Thymus (tissue), 11 donors: ENCODE results near the gene SLC38A2. TPM values are rescaled to one million over a fixed set of nuclear protein-coding genes. Genes with fewer than 3 reads are reported as not detected.

Source experiments
- DNase-seq, 9 donors: peaks; one replicate each; pipeline ENCODE4 v3.0.0-alpha.2; 2013; ENCODE audit warnings: low spot score in 9 of 9, low read depth in 6 of 9, missing footprints in 1 of 9
- H3K27ac ChIP-seq, 2 donors: one replicate each; pipeline ENCODE4 v1.5.1; 2013; ENCODE audit warnings: control low read depth in 1 of 2, low read depth in 1 of 2, low read length in 1 of 2, mild to moderate bottlenecking in 1 of 2, moderate library complexity in 1 of 2
- H3K27me3 ChIP-seq, 2 donors: one replicate each; pipeline ENCODE4 v1.5.1; 2013; ENCODE audit warnings: low read length in 1 of 2; ENCODE audit not compliant: control insufficient read depth in 2 of 2, insufficient read depth in 1 of 2
- H3K36me3 ChIP-seq, 2 donors: one replicate each; pipeline ENCODE4 v1.5.1; 2013; ENCODE audit warnings: low read length in 1 of 2, mild to moderate bottlenecking in 1 of 2, moderate library complexity in 1 of 2; ENCODE audit not compliant: control insufficient read depth in 2 of 2, insufficient read depth in 2 of 2
- H3K4me1 ChIP-seq, 2 donors: one replicate each; pipeline ENCODE4 v1.5.1; 2013; ENCODE audit warnings: low read length in 2 of 2; ENCODE audit not compliant: control insufficient read depth in 2 of 2, insufficient read depth in 2 of 2
- H3K4me3 ChIP-seq, 2 donors: one replicate each; pipeline ENCODE4 v1.5.1; 2013; ENCODE audit warnings: low read length in 2 of 2, control low read depth in 1 of 2, mild to moderate bottlenecking in 1 of 2
- H3K9me3 ChIP-seq, 2 donors: one replicate each; pipeline ENCODE4 v1.5.1; 2013; ENCODE audit warnings: low read length in 1 of 2, mild to moderate bottlenecking in 1 of 2; ENCODE audit not compliant: control insufficient read depth in 2 of 2, insufficient read depth in 1 of 2
- WGBS: extraction: QIAGEN DNeasy Blood & Tissue Kit; methylation state at CpG from one replicate; pipeline ENCODE4 v1.1.7; 2013; 5-methylcytosine and 5-hydroxymethylcytosine counted together
- polyA plus RNA-seq: library from polyadenylated mRNA; stranded (reverse); fragments of 200-250 nt; gene quantifications from one replicate; pipeline ENCODE4 v1.2.3, GENCODE V29; 2013
- total RNA-seq: library from RNA; stranded (reverse); fragments of 120-200 nt; gene quantifications from one replicate; pipeline ENCODE4 v1.2.4, GENCODE V29; 2013
- donor health status: healthy.

SLC38A2 gene
- total and polyA plus RNA-seq, 2 donors, result 137 to 144 TPM

- Histone ChIP-seq H3K4me3 (no peak overlapping the region), H3K27me3 (no peaks in the 10 kb centered on the region), H3K36me3 (peaks cover 0 to 3% of the 10 kb centered on the region in 2 donors), H3K4me1 (peaks cover 16 to 38% of the 10 kb centered on the region in 2 donors), H3K27ac (peak overlapping the region; percentile 53 to 60), H3K9me3 (no peaks in the 10 kb centered on the region)
- 16% methylated on average over 3 of the region's 3 CpGs for WGBS
- peak in 1 of 9 donors; percentile 68 for DNase-seq
These were observed 16.0 kb upstream of the SLC38A2 start for GRCh38 chr12:46388427-46389021.

- peak in 1 of 9 donors; percentile 59 for DNase-seq
- H3K36me3 ChIP-seq, result peaks cover 0 to 3% of the 10 kb centered on the region in 2 donors
- no peaks in the 10 kb centered on the region for H3K9me3 ChIP-seq
- no peak overlapping the region for H3K4me3 ChIP-seq
- 31% methylated on average over 6 of the region's 6 CpGs for WGBS
- peaks cover 19 to 38% of the 10 kb centered on the region in 2 donors for H3K4me1 ChIP-seq
- H3K27ac ChIP-seq, result peak overlapping the region; percentile 66 to 67
- no peaks in the 10 kb centered on the region for H3K27me3 ChIP-seq
These were observed 15.1 kb upstream of the SLC38A2 start for GRCh38 chr12:46387670-46388069.

GRCh38 chr12:46386877-46387629 is 14.5 kb upstream of the SLC38A2 start:
- Histone ChIP-seq H3K36me3 (peaks cover 0 to 3% of the 10 kb centered on the region in 2 donors), H3K4me1 (peaks cover 21 to 38% of the 10 kb centered on the region in 2 donors), H3K27ac (peak overlapping the region; percentile 66 to 68), H3K9me3 (no peaks in the 10 kb centered on the region), H3K4me3 (no peak overlapping the region), H3K27me3 (no peaks in the 10 kb centered on the region)
- peak in 2 of 9 donors; percentile 35 to 66 for DNase-seq
- 15% methylated on average over 7 of the region's 7 CpGs for WGBS

- no peaks in the 10 kb centered on the region for H3K9me3 ChIP-seq
- peaks cover 0 to 3% of the 10 kb centered on the region in 2 donors for H3K36me3 ChIP-seq
- no peaks in the 10 kb centered on the region for H3K27me3 ChIP-seq
- peaks cover 21 to 38% of the 10 kb centered on the region in 2 donors for H3K4me1 ChIP-seq
- H3K4me3 ChIP-seq, result no peak overlapping the region
- 83% methylated on average over 3 of the region's 3 CpGs for WGBS
- DNase-seq, result no peak
- peak overlapping the region in 1 of 2 donors; percentile 66 for H3K27ac ChIP-seq
These were observed 13.8 kb upstream of the SLC38A2 start for GRCh38 chr12:46386360-46386867.

DNA sequence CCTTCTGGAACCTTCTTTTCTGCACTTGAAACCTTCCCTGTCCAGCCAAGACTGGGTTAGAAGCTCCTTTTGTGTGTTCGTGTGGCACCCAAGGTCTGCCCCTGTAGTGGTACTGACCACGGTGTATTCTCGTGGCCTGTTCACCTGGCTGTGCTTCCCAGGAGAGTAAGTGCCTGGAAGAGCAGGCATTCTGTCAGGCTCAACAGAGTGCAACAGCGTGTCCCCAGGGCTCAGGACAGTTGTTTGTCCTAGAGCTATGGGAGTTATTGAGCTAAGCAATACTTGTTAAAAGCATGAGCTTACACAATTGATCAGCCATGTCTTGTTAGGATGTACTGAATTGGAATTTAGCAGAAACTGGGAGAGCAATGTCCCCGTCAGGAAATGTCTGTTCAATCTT is 12.9 kb upstream of the SLC38A2 start:
- no peak overlapping the region for H3K4me3 ChIP-seq

DNA sequence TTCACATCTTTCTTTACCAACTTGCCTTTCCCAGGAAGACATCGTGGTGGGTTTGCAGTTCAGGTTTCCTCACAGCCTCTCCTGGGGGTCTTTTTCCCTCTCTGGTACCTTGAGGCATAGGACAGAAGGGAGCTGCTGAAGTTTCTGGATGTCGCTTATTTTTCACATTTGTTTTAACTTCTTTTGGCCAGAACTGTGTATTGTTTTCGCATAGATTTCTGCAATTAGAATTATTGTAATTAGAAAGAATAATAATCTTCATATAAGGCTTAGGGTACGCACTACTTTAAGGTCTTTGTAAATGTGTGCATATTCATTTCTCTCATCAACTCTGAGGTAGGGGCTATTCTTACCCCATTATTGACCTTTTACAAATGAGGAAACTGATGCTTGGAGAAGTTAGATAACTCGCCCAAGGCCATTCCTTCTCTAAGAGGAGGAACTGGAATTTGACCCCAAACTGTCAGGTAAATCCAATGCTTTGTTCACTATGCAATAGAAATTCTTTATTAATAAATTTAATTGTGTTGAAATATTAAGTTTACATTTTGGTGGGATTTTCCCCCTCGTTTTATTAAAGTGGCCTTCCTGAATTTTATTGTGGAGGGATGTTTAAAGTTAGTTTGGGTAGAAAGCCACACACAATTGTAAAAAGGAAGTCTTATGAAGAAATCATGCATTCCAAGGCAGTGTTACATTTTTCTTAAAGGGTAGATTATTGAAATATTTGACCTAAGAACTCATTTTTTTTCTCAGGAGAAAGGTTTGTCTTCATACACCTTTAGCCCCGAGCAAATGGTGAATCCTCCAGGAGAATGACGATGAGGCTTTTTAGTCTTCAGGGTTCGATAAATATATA is 12.1 kb upstream of the SLC38A2 start:
- WGBS, result 77% methylated on average over 9 of the region's 9 CpGs
- no peak for DNase-seq
- H3K4me3 ChIP-seq, result peak overlapping the region; percentile 54 to 85
- no peaks in the 10 kb centered on the region for H3K9me3 ChIP-seq
- peaks cover 21 to 34% of the 10 kb centered on the region in 2 donors for H3K4me1 ChIP-seq
- no peaks in the 10 kb centered on the region for H3K36me3 ChIP-seq
- peak overlapping the region in 1 of 2 donors; percentile 99 for H3K27ac ChIP-seq
- no peaks in the 10 kb centered on the region for H3K27me3 ChIP-seq

More for the DNA sequence above, 12.9 kb upstream of the SLC38A2 start:
- Histone ChIP-seq H3K9me3 (no peaks in the 10 kb centered on the region), H3K27ac (no peak overlapping the region), H3K27me3 (no peaks in the 10 kb centered on the region), H3K4me1 (peaks cover 21 to 34% of the 10 kb centered on the region in 2 donors), H3K36me3 (no peaks in the 10 kb centered on the region)
- 94% methylated on average over 5 of the region's 5 CpGs for WGBS
- DNase-seq, result no peak

DNA sequence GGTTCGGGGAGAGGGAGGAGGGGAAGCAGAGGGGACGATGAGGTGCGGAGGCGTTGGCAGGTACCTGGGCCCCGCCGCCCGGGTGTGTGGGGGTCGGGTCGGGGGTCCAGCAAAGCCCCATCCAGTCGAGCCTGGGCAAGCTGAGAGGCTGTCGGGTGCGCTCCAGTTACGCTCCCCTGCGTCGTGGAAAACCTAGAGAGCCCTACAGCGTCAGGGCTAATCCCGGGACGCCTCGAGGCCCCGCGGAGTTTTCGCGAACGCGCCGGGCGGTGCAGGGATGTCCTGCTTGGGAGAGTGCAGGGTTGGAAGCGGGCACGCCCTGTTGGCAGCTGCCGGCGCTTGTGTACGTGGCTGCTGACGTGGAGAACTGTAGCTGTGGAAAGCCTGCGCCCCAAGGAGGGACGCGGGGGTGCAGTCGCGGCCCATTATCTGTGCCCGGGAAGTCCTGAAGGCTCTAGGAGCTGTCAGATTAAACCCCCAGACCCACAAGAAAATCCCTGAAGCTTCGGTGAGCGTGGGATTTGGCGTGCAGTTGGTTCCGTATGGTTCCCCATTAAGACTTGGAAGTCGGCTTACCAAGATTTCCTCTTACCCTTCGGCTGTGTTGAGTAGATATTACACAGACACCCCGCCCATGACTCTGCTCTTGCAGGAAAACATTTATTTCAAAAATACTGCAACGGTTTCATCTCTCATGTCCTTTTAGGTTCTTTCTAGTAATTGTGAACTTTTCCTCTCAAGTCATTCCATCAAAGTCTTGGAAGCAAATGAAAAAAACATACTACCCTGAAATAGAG is 11.3 kb upstream of the SLC38A2 start:
- H3K9me3 ChIP-seq, result no peaks in the 10 kb centered on the region

DNA sequence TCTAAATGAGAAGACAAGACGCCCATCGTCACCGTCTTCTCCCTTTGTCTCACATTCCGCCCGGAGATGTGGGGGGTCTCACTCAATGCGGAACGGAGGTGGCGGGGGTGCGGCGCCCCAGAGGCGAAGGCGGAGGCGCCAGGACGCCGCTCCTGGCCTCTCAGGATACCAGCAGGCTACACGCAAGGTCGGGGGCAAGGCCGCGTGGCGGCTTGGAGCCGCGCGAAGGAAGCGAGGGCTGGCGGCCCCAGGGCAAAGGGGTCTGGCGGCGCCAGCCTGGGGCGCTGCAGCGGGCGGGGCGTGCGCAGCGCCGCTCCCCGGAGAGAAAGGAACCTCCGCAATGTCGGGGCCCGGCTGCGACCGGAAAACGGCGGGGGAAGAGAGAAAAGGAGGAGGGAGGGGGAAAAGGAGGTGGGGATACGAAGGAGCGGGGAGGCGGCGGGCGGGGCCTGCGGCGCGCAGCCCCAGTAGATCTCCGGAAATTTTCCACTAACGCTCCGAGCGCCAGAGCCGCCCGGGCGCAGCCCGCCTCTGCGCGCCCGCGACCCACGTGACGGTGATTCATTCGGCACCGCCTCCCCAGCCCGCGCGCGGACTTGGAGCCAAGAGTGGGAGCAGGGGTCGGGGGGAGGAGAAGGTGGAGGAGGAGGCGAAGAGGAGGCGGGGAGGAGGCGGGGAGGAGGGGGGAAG is 10.5 kb upstream of the SLC38A2 start:
- Histone ChIP-seq H3K9me3 (no peaks in the 10 kb centered on the region), H3K27me3 (no peaks in the 10 kb centered on the region), H3K4me3 (peak overlapping the region; percentile 54 to 85), H3K4me1 (peaks cover 14 to 28% of the 10 kb centered on the region in 2 donors), H3K36me3 (no peaks in the 10 kb centered on the region), H3K27ac (peak overlapping the region; percentile 99)
- WGBS, result under 1% methylated on average over 74 of the region's 74 CpGs
- peak in 8 of 9 donors; percentile 81 to 97 (median 94) for DNase-seq

More for the DNA sequence above, 11.3 kb upstream of the SLC38A2 start:
- peak in 4 of 9 donors; percentile 59 to 85 (median 74) for DNase-seq
- Histone ChIP-seq H3K27ac (peak overlapping the region; percentile 98 to 99), H3K4me3 (peak overlapping the region; percentile 54 to 85), H3K4me1 (peaks cover 19 to 31% of the 10 kb centered on the region in 2 donors), H3K36me3 (no peaks in the 10 kb centered on the region), H3K27me3 (no peaks in the 10 kb centered on the region)
- WGBS, result under 1% methylated on average over 47 of the region's 47 CpGs
